Upper lobe of right lung (tissue), 1 donor: ENCODE data around the gene SYT6. TPM values are rescaled to one million over a fixed set of nuclear protein-coding genes. Genes with fewer than 3 reads are reported as not detected.

Experiments used
- ATAC-seq: fragments of 200-7000 bp; cut with Tn5 transposase; one replicate; pipeline ENCODE4 v1.9.1; 2020; ENCODE audit warnings: mild to moderate bottlenecking, moderate library complexity
- DNase-seq: peaks from one replicate; pipeline ENCODE4 v3.0.0-alpha.2; 2020
- H3K27ac ChIP-seq: fragments of 200-600 bp; one replicate; pipeline ENCODE4 v1.8.0; 2022
- H3K27me3 ChIP-seq: fragments of 200-600 bp; one replicate; pipeline ENCODE4 v1.8.0; 2022; ENCODE audit warnings: mild to moderate bottlenecking
- H3K36me3 ChIP-seq: fragments of 200-600 bp; one replicate; pipeline ENCODE4 v1.8.0; 2022
- H3K4me1 ChIP-seq: fragments of 200-600 bp; one replicate; pipeline ENCODE4 v1.8.0; 2022
- H3K4me3 ChIP-seq: fragments of 200-600 bp; one replicate; pipeline ENCODE4 v1.8.0; 2022; ENCODE audit warnings: mild to moderate bottlenecking
- H3K9me3 ChIP-seq: fragments of 200-600 bp; one replicate; pipeline ENCODE4 v1.8.0; 2022
- CTCF ChIP-seq: fragments of 200-600 bp; IDR thresholded peaks from one replicate; pipeline ENCODE4 v1.8.0; 2022; ENCODE audit warnings: antibody characterized with exemption
- intact Hi-C: fragments of 100-400 bp; cut with DNase I; formaldehyde crosslinking; loops from one replicate; pipeline ENCODE4 v1.11.0; 2022
- total RNA-seq: library from RNA; stranded (reverse); fragmentation: NEBNext Ultra II Directional; extraction: Animal tissue kit (Norgen Biotek cat#: 25700); gene quantifications from one replicate; pipeline ENCODE4 v1.2.1, GENCODE V29; 2021
- donor health status: DM: no; HTN: yes; CAD: no; lungs with severe emphysema.

The SYT6 gene
- total RNA-seq, 1 donor from 2014 or later, result not detected

GRCh38 chr1:114152508-114153260, 985 bp downstream of the SYT6 start:
- no peak overlapping the region for H3K27ac ChIP-seq
- ATAC-seq (peak; percentile 81), DNase-seq (peak; percentile 78)
- no peak for TF ChIP-seq CTCF
- H3K27me3 ChIP-seq, result peaks cover 85% of the 10 kb centered on the region
- intact Hi-C loops, result no loop called here
- H3K9me3 ChIP-seq, result no peaks in the 10 kb centered on the region
- H3K36me3 ChIP-seq, result no peaks in the 10 kb centered on the region
- H3K4me1 ChIP-seq, result peaks cover 30% of the 10 kb centered on the region
- peak overlapping the region; percentile 35 for H3K4me3 ChIP-seq

- H3K4me1 ChIP-seq, result peaks cover 30% of the 10 kb centered on the region
- no peaks in the 10 kb centered on the region for H3K9me3 ChIP-seq
- TF ChIP-seq CTCF, result no peak
- DNase-seq (no peak), ATAC-seq (no peak)
- intact Hi-C loops, result no loop called here
- H3K27ac ChIP-seq, result no peak overlapping the region
- H3K36me3 ChIP-seq, result no peaks in the 10 kb centered on the region
- peaks cover 87% of the 10 kb centered on the region for H3K27me3 ChIP-seq
- peak overlapping the region; percentile 35 for H3K4me3 ChIP-seq
Observed at GRCh38 chr1:114152089-114152507, 1.6 kb downstream of the SYT6 start.

- TF ChIP-seq CTCF, result no peak
- H3K4me3 ChIP-seq, result no peak overlapping the region
- peaks cover 73% of the 10 kb centered on the region for H3K27me3 ChIP-seq
- no peaks in the 10 kb centered on the region for H3K9me3 ChIP-seq
- no peaks in the 10 kb centered on the region for H3K36me3 ChIP-seq
- intact Hi-C loops, result no loop called here
- no peak for DNase-seq
- H3K4me1 ChIP-seq, result peaks cover 30% of the 10 kb centered on the region
- H3K27ac ChIP-seq, result no peak overlapping the region
- ATAC-seq, result no peak
Observed at GRCh38 chr1:114150016-114150415, 3.7 kb downstream of the SYT6 start.

GRCh38 chr1:114149211-114149610, 4.5 kb downstream of the SYT6 start:
- intact Hi-C loops, result no loop called here
- Histone ChIP-seq H3K4me1 (peaks cover 23% of the 10 kb centered on the region), H3K9me3 (no peaks in the 10 kb centered on the region), H3K4me3 (no peak overlapping the region), H3K27me3 (peaks cover 65% of the 10 kb centered on the region), H3K36me3 (no peaks in the 10 kb centered on the region), H3K27ac (no peak overlapping the region)
- DNase-seq (no peak), ATAC-seq (no peak)
- no peak for TF ChIP-seq CTCF

GRCh38 chr1:114145504-114146151, 8.0 kb downstream of the SYT6 start:
- Histone ChIP-seq H3K27ac (no peak overlapping the region), H3K36me3 (no peaks in the 10 kb centered on the region), H3K27me3 (peaks cover 32% of the 10 kb centered on the region), H3K4me1 (no peaks in the 10 kb centered on the region), H3K9me3 (no peaks in the 10 kb centered on the region), H3K4me3 (no peak overlapping the region)
- DNase-seq (no peak), ATAC-seq (no peak)
- intact Hi-C loops, result no loop called here
- no peak for TF ChIP-seq CTCF
